Measurements from ENCODE around the gene KLHL3.

Gene KLHL3

DNA sequence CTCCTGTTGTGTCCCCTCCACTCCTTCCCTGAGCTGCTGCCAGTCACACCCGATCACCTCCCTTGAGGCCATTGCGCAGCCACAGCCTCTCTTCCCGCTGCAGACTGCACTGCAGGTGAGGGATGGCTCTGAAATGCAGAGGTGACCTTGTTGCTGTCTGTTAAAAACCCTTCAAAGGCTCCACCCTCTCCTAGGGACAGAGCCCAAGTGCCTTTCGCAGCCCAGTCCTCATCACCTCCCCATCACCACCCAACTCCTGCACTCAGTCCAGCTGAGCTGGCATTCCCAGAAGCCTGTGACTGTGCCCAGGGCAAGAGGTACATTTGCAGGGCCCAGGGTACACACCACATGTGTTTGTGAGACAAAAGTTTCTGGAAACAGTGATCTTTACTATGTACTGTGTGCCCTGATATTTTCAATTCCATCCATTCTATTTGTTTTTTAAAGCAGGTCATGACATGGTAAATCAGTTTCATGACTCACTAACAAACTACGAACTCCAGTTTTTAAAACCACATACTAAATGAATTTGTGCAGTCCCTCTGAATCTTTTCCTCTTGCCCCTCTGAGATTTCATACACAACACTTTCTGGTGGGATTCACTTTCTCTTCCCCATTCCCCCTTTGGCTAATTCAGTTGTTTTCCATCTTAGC, 163.7 kb downstream of the KLHL3 start:
- Histone ChIP-seq H3K27me3 (ENCODE audit: control insufficient read depth in 1 of 2, insufficient read depth in 2 of 2, low read length in 2 of 2) (no peaks in the 10 kb centered on the region), H3K36me3 (ENCODE audit: control insufficient read depth in 1 of 2, insufficient read depth in 2 of 2, low read length in 2 of 2) (no peaks in the 10 kb centered on the region), H3K9ac (ENCODE audit: low read depth in 1 of 2, low read length in 2 of 2) (no peak overlapping the region)

DNA sequence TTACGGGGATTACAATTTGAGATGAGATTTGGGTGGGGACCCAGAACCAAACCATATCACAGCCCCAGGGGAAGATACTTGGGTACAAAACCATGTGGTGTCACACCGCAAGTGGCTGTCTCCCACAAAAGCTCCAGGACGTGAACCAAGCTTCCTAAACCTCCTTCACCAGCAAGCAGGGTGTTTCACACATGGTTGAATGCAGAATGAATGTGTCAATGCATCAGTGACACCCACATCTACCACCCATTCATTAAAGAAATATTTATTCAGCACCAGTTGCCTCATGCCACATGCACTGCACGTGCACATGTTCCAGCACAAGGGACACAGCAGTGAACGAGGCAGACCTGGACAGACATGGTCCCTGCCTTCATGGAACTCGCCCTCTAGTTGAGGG, 165.8 kb downstream of the KLHL3 start:
- Histone ChIP-seq H3K4me3 (ENCODE audit: low read depth in 1 of 2, low read length in 2 of 2) (no peak overlapping the region), H3K27ac (ENCODE audit: low read depth, low read length) (no peak overlapping the region), H3K4me1 (ENCODE audit: control insufficient read depth in 1 of 2, insufficient read depth in 2 of 2, low read length in 2 of 2) (no peaks in the 10 kb centered on the region), H3K36me3 (ENCODE audit: control insufficient read depth in 1 of 2, insufficient read depth in 2 of 2, low read length in 2 of 2) (no peaks in the 10 kb centered on the region), H3K9ac (ENCODE audit: low read depth in 1 of 2, low read length in 2 of 2) (no peak overlapping the region), H3K9me3 (ENCODE audit: control insufficient read depth in 1 of 2, low read length in 2 of 2) (no peaks in the 10 kb centered on the region), H3K27me3 (ENCODE audit: control insufficient read depth in 1 of 2, insufficient read depth in 2 of 2, low read length in 2 of 2) (no peaks in the 10 kb centered on the region)

More for the DNA sequence above, 163.7 kb downstream of the KLHL3 start:
- Histone ChIP-seq H3K4me1 (ENCODE audit: control insufficient read depth in 1 of 2, insufficient read depth in 2 of 2, low read length in 2 of 2) (no peaks in the 10 kb centered on the region), H3K4me3 (ENCODE audit: low read depth in 1 of 2, low read length in 2 of 2) (no peak overlapping the region), H3K9me3 (ENCODE audit: control insufficient read depth in 1 of 2, low read length in 2 of 2) (no peaks in the 10 kb centered on the region), H3K27ac (ENCODE audit: low read depth, low read length) (no peak overlapping the region)

Data from duodenal mucosa (tissue), 2 donors.